GM10248 (cell line): ENCODE data around the gene SGCD.

Experiments used
- CTCF ChIA-PET: fragments of 300-600 bp; sonication (Branson Sonifier 250); formaldehyde crosslinking; extraction: SDS; loops from one replicate; lab custom pipeline; 2021; ENCODE audit warnings: antibody characterized with exemption; lab: Yijun Ruan, JAX
- POLR2A ChIA-PET: fragments of 350-650 bp; sonication (Branson Sonifier 250); formaldehyde crosslinking; extraction: SDS; loops from one replicate; lab custom pipeline; 2020; ENCODE audit warnings: antibody characterized with exemption; lab: Yijun Ruan, JAX
- DNase-seq: peaks from one replicate; pipeline ENCODE4 v3.0.0; 2012; ENCODE audit errors: extremely low spot score
- CTCF ChIP-seq: IDR thresholded peaks from 2 replicates; pipeline ENCODE4 v1.5.1; 2012; ENCODE audit warnings: mild to moderate bottlenecking, low read depth; ENCODE audit errors: extremely low read depth, missing control alignments, control extremely low read depth

The SGCD gene

GRCh38 chr5:156322666-156323065, 4.3 kb upstream of the SGCD start:
- DNase-seq, result no peak
- ChIA-PET POLR2A (no interaction called here), CTCF (interaction anchor here (1.3 kb wide), 1 partner anchor 10 kb away, joined by 5 read pairs; no protein-coding TSS in a partner anchor)
- no peak for TF ChIP-seq CTCF

GRCh38 chr5:156327296-156327695, 332 bp downstream of the SGCD start:
- DNase-seq, result no peak
- no peak for TF ChIP-seq CTCF
- ChIA-PET CTCF (interaction anchor here (2.2 kb wide), 1 partner anchor 9 kb away, joined by 5 read pairs; no protein-coding TSS in a partner anchor), POLR2A (no interaction called here)

DNA sequence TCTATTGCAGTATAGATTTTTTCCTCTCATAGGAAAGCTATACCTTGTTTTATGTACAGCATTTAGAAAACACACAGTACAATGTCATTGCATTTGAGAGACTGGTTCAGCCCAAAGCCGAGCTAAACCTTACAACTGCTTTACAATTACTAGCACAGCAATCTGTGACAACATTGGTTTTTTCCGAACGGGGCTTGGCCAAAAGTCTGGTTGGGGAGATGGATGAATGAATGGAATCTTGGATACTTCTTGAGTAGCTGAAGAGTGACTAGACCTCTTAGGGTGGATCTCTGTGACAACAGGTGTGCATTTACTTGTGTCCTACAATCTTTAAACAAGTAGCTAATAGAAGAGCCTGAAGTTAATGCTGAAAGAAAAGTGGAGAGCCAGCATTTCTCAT, 1.2 kb downstream of the SGCD start:
- CTCF ChIA-PET, result interaction anchor here (2.2 kb wide), 1 partner anchor 9 kb away, joined by 5 read pairs; no protein-coding TSS in a partner anchor
- no peak for TF ChIP-seq CTCF
- no peak for DNase-seq
- POLR2A ChIA-PET, result no interaction called here

DNA sequence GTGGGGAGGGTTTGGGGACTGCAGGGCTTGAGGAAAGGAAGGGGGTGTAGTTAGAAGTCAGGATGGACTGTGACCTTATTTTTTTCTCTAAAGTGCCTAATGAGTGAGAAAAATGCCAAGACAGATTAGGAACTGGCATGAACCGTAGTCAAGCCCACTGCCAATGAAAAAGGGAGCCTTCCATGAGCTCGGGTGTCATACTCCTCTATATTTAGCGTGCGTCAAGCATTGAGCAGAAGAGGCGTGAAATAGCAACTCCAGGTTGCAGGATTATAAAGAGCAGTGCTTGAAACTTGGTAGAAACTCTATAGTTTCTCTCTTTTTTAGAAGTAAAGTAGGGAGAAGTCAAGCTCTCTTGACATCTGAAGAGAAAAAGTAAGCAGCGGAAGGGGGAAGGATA, 1.8 kb downstream of the SGCD start:
- CTCF ChIA-PET, result no interaction called here
- POLR2A ChIA-PET, result no interaction called here
- DNase-seq, result no peak
- no peak for TF ChIP-seq CTCF

- POLR2A ChIA-PET, result no interaction called here
- CTCF ChIA-PET, result no interaction called here
- no peak for DNase-seq
- TF ChIP-seq CTCF, result no peak
These were observed 2.2 kb downstream of the SGCD start for GRCh38 chr5:156329171-156329611.

GRCh38 chr5:156330141-156330870, 3.3 kb downstream of the SGCD start:
- TF ChIP-seq CTCF, result no peak
- CTCF ChIA-PET, result no interaction called here
- POLR2A ChIA-PET, result no interaction called here
- DNase-seq, result no peak

- POLR2A ChIA-PET, result no interaction called here
- no peak for DNase-seq
- TF ChIP-seq CTCF, result no peak
- CTCF ChIA-PET, result no interaction called here
These were observed 4.2 kb downstream of the SGCD start for GRCh38 chr5:156331181-156331580.
